H1 (cell line): Measurements from ENCODE around the gene GCH1. TPM values are rescaled to one million over a fixed set of nuclear protein-coding genes. Genes with fewer than 3 reads are reported as not detected.

Experiments used
- CHD2 ChIP-seq: IDR thresholded peaks from 2 replicates; pipeline ENCODE4 v1.6.1; 2012; ENCODE audit warnings: low read length, improper control_type of control experiment
- EGR1 ChIP-seq: IDR thresholded peaks from 2 replicates; pipeline ENCODE4 v1.6.1; 2011; ENCODE audit warnings: low read depth, low read length, borderline replicate concordance
- GABPA ChIP-seq: IDR thresholded peaks from 2 replicates; pipeline ENCODE4 v1.6.1; 2011; ENCODE audit warnings: mild to moderate bottlenecking, low read length, moderate library complexity, borderline replicate concordance; ENCODE audit not compliant: insufficient read depth
- SIN3A ChIP-seq, 2 experiments: IDR thresholded peaks in 1 of 2; conservative IDR thresholded peaks in 1 of 2; 2 replicates each; pipeline ENCODE4 v1.6.1; 2011 to 2012; ENCODE audit warnings: low read length in 2 of 2, improper control_type of control experiment in 1 of 2, low read depth in 1 of 2, mild to moderate bottlenecking in 1 of 2
- SP1 ChIP-seq: IDR thresholded peaks from 2 replicates; pipeline ENCODE4 v1.6.1; 2011; ENCODE audit warnings: low read depth, low read length
- YY1 ChIP-seq: IDR thresholded peaks from 2 replicates; pipeline ENCODE4 v1.6.1; 2011; ENCODE audit warnings: low read depth, mild to moderate bottlenecking, low read length
- polyA plus RNA-seq, 7 experiments: library from polyadenylated mRNA; depleted of rRNA in 3 of 7; stranded (reverse) in 5 of 7; unstranded in 2 of 7; fragments of >200 nt in 5 of 7; fragments of 200-250 nt in 2 of 7; gene quantifications; 1 replicate in 5 of 7; 2 replicates in 1 of 7; 4 replicates in 1 of 7; pipeline versions ENCODE4 v1.2.1 to v1.2.3, GENCODE V29; 2011 to 2013; ENCODE audit warnings: missing spikeins in 2 of 7, mixed read lengths in 2 of 7
- total RNA-seq: library from RNA; stranded (reverse); fragmentation: NEBNext Ultra II Directional; extraction: Animal tissue kit (Norgen Biotek cat#: 25700); gene quantifications from 2 replicates; pipeline ENCODE4 v1.2.1, GENCODE V29; 2021

The GCH1 gene
- total and polyA plus RNA-seq, 2 of the 8 experiments (the other 6 are each of a cell fraction or from before 2014, with no cell fraction given) = 7.3 to 7.9 TPM

- no peak for TF ChIP-seq EGR1
- TF ChIP-seq CHD2 = no peak
- TF ChIP-seq GABPA = no peak
- no peak for TF ChIP-seq YY1
- no peak for TF ChIP-seq SIN3A (conservative IDR thresholded peaks at IDR 0.05 in 1 of 2, IDR thresholded peaks at IDR 0.05 in 1 of 2; ENCODE audit: low read depth in 1 of 2, low read length in 2 of 2)
- no peak for TF ChIP-seq SP1
Observed at GRCh38 chr14:54794796-54795195, 107.8 kb downstream of the GCH1 start (continued).
